Mucosa of descending colon (tissue), 3 donors: ENCODE data around the gene IL1RN. TPM values are rescaled to one million over a fixed set of nuclear protein-coding genes. Genes with fewer than 3 reads are reported as not detected.

Experiments
- ATAC-seq: fragments of 200-7000 bp; cut with Tn5 transposase; one replicate; pipeline ENCODE4 v1.9.1; 2020; ENCODE audit warnings: mild to moderate bottlenecking, moderate library complexity
- DNase-seq, 3 donors: peaks; one replicate each; pipeline ENCODE4 v3.0.0-alpha.2; 2020
- H3K36me3 ChIP-seq: fragments of 200-600 bp; one replicate; pipeline ENCODE4 v1.8.0; 2021; ENCODE audit warnings: low read depth, mild to moderate bottlenecking
- H3K4me1 ChIP-seq: fragments of 200-600 bp; one replicate; pipeline ENCODE4 v1.8.0; 2021; ENCODE audit warnings: low read depth, mild to moderate bottlenecking
- H3K4me3 ChIP-seq: fragments of 200-600 bp; one replicate; pipeline ENCODE4 v1.8.0; 2021; ENCODE audit warnings: mild to moderate bottlenecking
- H3K9me3 ChIP-seq: fragments of 200-600 bp; one replicate; pipeline ENCODE4 v1.8.0; 2021; ENCODE audit warnings: mild to moderate bottlenecking
- intact Hi-C, 2 donors: fragments of 100-400 bp; cut with DNase I in 1 of 2; cut with micrococcal nuclease in 1 of 2; formaldehyde crosslinking; loops; one replicate each; pipeline versions ENCODE4 v1.11.0 to v1.11.1; 2022; cut with DNase I, micrococcal nuclease
- total RNA-seq, 3 donors: library from RNA; stranded (reverse); fragmentation: NEBNext Ultra II Directional in 2 of 3; extraction: Animal tissue kit (Norgen Biotek cat#: 25700) in 2 of 3; gene quantifications; one replicate each; pipeline versions ENCODE4 v1.2.1 to v1.2.4, GENCODE V29; 2021 to 2023
- TF ChIP-seq, protein P1 (sequence below): fragments of 200-600 bp; IDR thresholded peaks from one replicate; pipeline ENCODE4 v1.8.0; 2022; ENCODE audit warnings: antibody characterized with exemption, mild to moderate bottlenecking
- donor health status: DM: no; HTN: no; CAD: no; lungs with moderate emphysema.
- donor health status: DM: no; HTN: no; CAD: no.
- donor health status: DM: no; HTN: yes; CAD: no.

Gene IL1RN
- total RNA-seq, 3 donors from 2014 or later: 0.17 to 11.9 (median 0.76) TPM

DNA sequence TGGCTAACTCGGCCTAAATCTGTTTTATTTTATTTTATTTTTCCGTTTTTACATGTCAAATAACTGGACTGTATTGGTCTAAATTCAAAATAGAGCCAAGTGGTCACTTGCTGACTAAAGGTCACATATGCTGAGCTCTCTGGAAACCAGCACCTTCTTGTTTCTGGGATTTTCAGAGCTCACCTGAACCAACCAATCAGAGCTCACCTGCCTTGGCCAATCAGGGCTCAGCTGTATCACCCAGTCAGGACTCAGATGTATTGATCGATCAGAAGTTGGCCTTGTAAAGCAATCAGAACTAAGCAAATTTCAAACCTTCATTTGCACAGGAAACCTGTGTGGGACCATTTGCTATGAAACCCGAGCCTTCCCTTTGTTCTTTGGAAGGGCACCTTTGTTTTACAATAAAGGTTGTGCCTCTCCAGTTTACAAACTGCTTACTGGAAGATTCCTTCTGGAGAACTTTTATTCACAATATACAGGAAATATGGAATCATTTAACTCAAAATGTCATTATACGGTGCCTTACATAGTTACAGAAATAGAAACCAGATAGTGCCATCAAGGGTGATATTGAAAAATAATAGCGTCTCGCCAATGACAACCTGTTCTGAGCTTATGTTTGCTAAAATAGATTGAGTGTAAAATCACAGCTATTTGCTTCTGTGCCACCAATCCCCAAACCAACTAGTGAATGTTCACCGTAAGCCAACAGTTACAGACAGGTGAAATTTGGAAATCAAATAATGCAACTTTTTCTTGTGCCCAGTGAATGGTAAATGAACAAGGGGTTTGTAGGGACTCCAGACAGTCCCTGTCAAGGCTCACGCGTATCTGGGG lies 29.1 kb downstream of the IL1RN start:
- Histone ChIP-seq H3K36me3 (no peaks in the 10 kb centered on the region), H3K4me3 (peak overlapping the region; percentile 44), H3K4me1 (peaks cover 18% of the 10 kb centered on the region), H3K9me3 (no peaks in the 10 kb centered on the region)
- no peak for ATAC-seq
- DNase-seq: peak in 1 of 3 donors; percentile 12
- intact Hi-C loops: no loop called here
- TF ChIP-seq, protein P1, sequence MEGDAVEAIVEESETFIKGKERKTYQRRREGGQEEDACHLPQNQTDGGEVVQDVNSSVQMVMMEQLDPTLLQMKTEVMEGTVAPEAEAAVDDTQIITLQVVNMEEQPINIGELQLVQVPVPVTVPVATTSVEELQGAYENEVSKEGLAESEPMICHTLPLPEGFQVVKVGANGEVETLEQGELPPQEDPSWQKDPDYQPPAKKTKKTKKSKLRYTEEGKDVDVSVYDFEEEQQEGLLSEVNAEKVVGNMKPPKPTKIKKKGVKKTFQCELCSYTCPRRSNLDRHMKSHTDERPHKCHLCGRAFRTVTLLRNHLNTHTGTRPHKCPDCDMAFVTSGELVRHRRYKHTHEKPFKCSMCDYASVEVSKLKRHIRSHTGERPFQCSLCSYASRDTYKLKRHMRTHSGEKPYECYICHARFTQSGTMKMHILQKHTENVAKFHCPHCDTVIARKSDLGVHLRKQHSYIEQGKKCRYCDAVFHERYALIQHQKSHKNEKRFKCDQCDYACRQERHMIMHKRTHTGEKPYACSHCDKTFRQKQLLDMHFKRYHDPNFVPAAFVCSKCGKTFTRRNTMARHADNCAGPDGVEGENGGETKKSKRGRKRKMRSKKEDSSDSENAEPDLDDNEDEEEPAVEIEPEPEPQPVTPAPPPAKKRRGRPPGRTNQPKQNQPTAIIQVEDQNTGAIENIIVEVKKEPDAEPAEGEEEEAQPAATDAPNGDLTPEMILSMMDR: no peak

DNA sequence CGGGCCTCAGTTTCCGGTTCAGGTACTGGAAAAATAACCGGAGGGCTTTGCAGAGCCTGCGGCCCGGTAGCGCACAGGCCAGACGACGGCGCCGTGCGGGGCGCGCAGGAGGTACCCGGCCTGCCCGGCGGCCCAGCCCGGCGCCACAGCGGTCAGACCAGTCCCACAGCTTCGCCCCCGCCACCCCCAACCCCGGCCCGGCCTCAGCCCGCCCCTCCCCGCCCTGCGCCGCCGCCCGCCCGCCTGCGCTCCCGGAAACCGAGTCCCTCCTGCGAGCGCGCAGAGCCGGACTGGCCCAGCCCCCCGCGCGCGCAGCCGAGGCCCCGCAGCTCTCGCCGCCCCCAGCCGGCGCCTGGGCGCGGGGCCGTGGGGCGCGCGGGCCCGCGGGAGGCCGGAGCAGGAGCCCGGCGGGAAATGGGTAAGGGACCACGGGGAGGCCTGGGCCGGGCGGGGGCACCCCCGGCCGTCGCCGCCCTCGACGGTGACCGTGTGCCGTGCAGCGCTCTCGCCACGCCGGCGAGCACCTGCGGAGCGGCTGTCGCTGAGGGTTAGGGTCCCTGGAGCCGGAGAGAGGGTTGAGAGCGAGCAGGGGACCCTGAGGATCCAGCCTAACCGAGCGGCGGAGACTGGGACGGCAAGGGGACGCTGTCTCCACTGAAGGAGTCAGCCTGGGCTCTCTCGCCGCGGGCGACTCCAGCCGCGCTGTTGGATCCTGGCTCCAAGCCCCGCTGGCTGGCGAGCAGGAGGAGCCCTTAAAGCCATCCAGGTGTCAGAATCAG lies 29.9 kb downstream of the IL1RN start:
- ATAC-seq (peak; percentile 86), DNase-seq (peak; percentile 79 to 88 (median 82))
- Histone ChIP-seq H3K36me3 (no peaks in the 10 kb centered on the region), H3K9me3 (no peaks in the 10 kb centered on the region), H3K4me1 (peaks cover 18% of the 10 kb centered on the region), H3K4me3 (peak overlapping the region; percentile 44)
- intact Hi-C loops: no loop called here
- TF ChIP-seq, protein P1: no peak

DNA sequence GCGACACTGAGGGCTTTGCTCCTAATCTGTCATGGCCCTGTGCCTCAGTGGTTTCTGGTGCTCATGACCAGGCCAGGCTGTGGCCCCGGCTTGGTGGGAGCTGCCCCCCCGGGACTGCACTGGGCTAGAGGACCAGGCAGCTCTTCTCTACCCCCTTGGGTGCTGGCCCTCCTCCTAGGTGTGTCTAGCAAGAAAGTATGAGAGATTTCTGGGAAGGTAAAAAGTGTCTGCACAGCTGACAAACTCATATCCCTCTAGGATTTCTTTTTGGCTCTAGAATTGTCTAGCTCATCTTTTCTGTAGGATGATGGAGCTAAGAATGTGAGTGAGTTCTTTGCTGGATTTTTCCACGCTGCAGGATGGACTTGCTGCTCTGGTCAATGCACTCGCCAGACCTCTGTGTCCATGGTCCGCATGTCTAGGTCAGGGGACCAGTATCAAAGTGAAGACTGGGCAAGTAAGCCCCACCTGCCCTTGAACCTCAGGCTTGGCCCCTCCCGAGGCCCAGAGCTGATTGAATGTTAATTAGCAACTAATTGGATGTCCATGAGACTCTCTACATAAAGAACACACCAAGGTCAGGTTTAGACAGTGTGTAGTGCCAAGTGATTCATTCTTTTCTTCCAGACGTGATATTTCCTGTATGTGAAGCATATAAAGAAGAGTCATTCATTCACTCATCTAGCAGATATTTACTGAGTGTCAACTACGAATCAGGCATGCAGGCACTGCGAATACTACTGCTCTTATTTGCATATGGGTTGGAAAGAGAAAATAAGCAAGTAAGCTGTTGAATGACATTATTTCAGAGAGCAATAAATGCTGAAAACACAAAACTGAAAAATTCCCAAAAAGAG lies 30.7 kb downstream of the IL1RN start:
- H3K9me3 ChIP-seq: no peaks in the 10 kb centered on the region
- intact Hi-C loops: no loop called here
- H3K4me1 ChIP-seq: peaks cover 18% of the 10 kb centered on the region
- TF ChIP-seq, protein P1: no peak
- DNase-seq: peak in 1 of 3 donors; percentile 6
- ATAC-seq: peak; percentile 73
- no peaks in the 10 kb centered on the region for H3K36me3 ChIP-seq
- peak overlapping the region; percentile 44 for H3K4me3 ChIP-seq

DNA sequence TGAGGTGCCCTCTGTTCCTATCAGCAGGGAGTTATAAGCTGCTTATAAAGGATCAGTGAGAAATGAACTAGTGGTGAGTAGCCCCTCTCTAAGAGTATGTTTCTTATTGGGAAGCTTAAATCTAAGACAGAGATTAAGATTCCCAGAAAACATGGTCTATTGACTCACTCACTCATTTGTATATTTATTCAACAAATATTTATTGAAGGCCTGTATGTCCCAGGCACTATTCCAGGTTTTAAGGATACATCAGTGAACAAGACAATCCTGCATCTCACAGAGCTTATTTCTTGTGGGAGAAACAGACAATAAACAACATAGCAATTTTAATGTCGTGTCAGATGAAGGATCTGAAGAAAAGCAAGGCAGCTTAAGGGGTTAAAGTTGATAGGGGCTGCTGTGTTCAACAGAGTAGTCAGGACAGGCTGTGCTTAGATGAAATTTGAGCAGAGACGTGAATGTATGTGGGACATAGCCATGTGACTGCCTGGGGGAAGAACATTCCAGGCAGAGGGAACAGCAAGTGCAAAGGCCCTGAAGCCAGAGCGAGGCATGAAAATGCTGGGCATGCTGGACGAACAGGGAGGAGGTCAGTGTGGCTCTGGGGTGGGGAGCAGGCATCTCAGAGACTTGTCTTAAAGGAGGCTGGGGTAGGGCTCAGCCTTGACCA lies 31.6 kb downstream of the IL1RN start:
- TF ChIP-seq, protein P1: no peak
- peaks cover 19% of the 10 kb centered on the region for H3K4me1 ChIP-seq
- no peaks in the 10 kb centered on the region for H3K9me3 ChIP-seq
- ATAC-seq (no peak), DNase-seq (peak in 1 of 3 donors; percentile 2)
- intact Hi-C loops: no loop called here
- H3K36me3 ChIP-seq: no peaks in the 10 kb centered on the region
- H3K4me3 ChIP-seq: no peak overlapping the region

- no peak for ATAC-seq
- Histone ChIP-seq H3K4me1 (peaks cover 27% of the 10 kb centered on the region), H3K4me3 (no peak overlapping the region)
Observed at GRCh38 chr2:113160248-113160647, 32.9 kb downstream of the IL1RN start.

More at GRCh38 chr2:113160248-113160647, 32.9 kb downstream of the IL1RN start:
- peak in 1 of 3 donors; percentile 0 for DNase-seq
- intact Hi-C loops: no loop called here
- no peaks in the 10 kb centered on the region for H3K36me3 ChIP-seq
- no peaks in the 10 kb centered on the region for H3K9me3 ChIP-seq
- TF ChIP-seq, protein P1: no peak
